ENCODE results near the gene FILIP1L.

DNA sequence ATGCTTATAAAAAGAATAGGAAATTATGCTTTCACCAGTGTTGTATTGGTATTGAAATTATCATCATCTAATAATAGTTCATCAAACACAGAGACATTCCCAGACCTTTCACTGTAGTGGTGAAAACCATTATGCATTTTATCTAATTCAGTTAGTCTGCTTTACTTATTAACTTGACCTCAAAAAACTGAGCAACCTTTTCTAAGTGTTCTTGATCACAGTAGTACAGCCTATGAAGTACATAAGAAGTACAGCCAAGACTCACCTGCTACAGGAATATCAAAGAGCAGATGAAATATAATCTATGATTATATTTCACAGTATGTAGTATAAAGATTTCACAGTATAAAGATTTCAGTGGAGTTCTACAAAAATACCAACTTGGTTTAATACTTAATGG, 75.2 kb downstream of the FILIP1L start:
- TF ChIP-seq, protein P1, sequence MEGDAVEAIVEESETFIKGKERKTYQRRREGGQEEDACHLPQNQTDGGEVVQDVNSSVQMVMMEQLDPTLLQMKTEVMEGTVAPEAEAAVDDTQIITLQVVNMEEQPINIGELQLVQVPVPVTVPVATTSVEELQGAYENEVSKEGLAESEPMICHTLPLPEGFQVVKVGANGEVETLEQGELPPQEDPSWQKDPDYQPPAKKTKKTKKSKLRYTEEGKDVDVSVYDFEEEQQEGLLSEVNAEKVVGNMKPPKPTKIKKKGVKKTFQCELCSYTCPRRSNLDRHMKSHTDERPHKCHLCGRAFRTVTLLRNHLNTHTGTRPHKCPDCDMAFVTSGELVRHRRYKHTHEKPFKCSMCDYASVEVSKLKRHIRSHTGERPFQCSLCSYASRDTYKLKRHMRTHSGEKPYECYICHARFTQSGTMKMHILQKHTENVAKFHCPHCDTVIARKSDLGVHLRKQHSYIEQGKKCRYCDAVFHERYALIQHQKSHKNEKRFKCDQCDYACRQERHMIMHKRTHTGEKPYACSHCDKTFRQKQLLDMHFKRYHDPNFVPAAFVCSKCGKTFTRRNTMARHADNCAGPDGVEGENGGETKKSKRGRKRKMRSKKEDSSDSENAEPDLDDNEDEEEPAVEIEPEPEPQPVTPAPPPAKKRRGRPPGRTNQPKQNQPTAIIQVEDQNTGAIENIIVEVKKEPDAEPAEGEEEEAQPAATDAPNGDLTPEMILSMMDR (conservative IDR thresholded peaks at IDR 0.05; ENCODE audit: low read depth, low read length), result no peak
- TF ChIP-seq RAD21 (IDR thresholded peaks at IDR 0.05; ENCODE audit: low read length), result no peak
- no peak for TF ChIP-seq MAFK (IDR thresholded peaks at IDR 0.05; ENCODE audit: low read depth, low read length)
- no peak for TF ChIP-seq POLR2A (IDR thresholded peaks at IDR 0.05; ENCODE audit: low read depth, low read length)
- TF ChIP-seq, protein P2, sequence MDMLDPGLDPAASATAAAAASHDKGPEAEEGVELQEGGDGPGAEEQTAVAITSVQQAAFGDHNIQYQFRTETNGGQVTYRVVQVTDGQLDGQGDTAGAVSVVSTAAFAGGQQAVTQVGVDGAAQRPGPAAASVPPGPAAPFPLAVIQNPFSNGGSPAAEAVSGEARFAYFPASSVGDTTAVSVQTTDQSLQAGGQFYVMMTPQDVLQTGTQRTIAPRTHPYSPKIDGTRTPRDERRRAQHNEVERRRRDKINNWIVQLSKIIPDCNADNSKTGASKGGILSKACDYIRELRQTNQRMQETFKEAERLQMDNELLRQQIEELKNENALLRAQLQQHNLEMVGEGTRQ (IDR thresholded peaks at IDR 0.05; ENCODE audit: low read depth, low read length), result no peak
- no peak for TF ChIP-seq RCOR1 (IDR thresholded peaks at IDR 0.05; ENCODE audit: insufficient replicate concordance, low read length)
- TF ChIP-seq RFX5 (IDR thresholded peaks at IDR 0.05; ENCODE audit: low read depth, low read length), result no peak
- TF ChIP-seq, protein P3, sequence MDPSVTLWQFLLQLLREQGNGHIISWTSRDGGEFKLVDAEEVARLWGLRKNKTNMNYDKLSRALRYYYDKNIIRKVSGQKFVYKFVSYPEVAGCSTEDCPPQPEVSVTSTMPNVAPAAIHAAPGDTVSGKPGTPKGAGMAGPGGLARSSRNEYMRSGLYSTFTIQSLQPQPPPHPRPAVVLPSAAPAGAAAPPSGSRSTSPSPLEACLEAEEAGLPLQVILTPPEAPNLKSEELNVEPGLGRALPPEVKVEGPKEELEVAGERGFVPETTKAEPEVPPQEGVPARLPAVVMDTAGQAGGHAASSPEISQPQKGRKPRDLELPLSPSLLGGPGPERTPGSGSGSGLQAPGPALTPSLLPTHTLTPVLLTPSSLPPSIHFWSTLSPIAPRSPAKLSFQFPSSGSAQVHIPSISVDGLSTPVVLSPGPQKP (IDR thresholded peaks at IDR 0.05; ENCODE audit: borderline replicate concordance, low read depth, low read length), result no peak
- TF ChIP-seq SMC3 (IDR thresholded peaks at IDR 0.05; ENCODE audit: low read depth, low read length), result no peak
- no peak for TF ChIP-seq BHLHE40 (IDR thresholded peaks at IDR 0.05; ENCODE audit: low read depth, low read length)
- no peak for TF ChIP-seq MXI1 (IDR thresholded peaks at IDR 0.05; ENCODE audit: borderline replicate concordance, low read depth, low read length)
- no peak for TF ChIP-seq FOS (IDR thresholded peaks at IDR 0.05; ENCODE audit: low read depth, low read length)
- no peak for TF ChIP-seq NFE2L2 (IDR thresholded peaks at IDR 0.05; ENCODE audit: low read depth, low read length)
- TF ChIP-seq CHD1 (IDR thresholded peaks at IDR 0.05; ENCODE audit: low read depth, low read length), result no peak

Measured in IMR-90 (cell line).